GM12864 (cell line): ENCODE measurements around the gene MMP11.
A peak's percentile ranks its signal among the peaks of the same experiment; 100 is the strongest.
"Not testable (repeated sequence)": the region's sequence is repeated elsewhere in the genome, so short reads cannot be mapped to it uniquely, and the experiment has no call there.

ENCODE experiments used
- DNase-seq: peaks from one replicate; pipeline ENCODE4 v3.0.0-alpha.2; 2011; ENCODE audit warnings: low read depth
- H3K4me3 ChIP-seq: 2 replicates; pipeline ENCODE4 v1.5.1; 2011; ENCODE audit warnings: mild to moderate bottlenecking, low read depth, low read length, control low read depth
- TF ChIP-seq, protein P1 (sequence below): IDR thresholded peaks from 2 replicates; pipeline ENCODE4 v1.5.1; 2011; ENCODE audit warnings: low read depth, mild to moderate bottlenecking, moderate library complexity, low read length, control low read depth, inconsistent platforms; ENCODE audit errors: missing control alignments

Gene MMP11, protein sequence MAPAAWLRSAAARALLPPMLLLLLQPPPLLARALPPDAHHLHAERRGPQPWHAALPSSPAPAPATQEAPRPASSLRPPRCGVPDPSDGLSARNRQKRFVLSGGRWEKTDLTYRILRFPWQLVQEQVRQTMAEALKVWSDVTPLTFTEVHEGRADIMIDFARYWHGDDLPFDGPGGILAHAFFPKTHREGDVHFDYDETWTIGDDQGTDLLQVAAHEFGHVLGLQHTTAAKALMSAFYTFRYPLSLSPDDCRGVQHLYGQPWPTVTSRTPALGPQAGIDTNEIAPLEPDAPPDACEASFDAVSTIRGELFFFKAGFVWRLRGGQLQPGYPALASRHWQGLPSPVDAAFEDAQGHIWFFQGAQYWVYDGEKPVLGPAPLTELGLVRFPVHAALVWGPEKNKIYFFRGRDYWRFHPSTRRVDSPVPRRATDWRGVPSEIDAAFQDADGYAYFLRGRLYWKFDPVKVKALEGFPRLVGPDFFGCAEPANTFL

DNA sequence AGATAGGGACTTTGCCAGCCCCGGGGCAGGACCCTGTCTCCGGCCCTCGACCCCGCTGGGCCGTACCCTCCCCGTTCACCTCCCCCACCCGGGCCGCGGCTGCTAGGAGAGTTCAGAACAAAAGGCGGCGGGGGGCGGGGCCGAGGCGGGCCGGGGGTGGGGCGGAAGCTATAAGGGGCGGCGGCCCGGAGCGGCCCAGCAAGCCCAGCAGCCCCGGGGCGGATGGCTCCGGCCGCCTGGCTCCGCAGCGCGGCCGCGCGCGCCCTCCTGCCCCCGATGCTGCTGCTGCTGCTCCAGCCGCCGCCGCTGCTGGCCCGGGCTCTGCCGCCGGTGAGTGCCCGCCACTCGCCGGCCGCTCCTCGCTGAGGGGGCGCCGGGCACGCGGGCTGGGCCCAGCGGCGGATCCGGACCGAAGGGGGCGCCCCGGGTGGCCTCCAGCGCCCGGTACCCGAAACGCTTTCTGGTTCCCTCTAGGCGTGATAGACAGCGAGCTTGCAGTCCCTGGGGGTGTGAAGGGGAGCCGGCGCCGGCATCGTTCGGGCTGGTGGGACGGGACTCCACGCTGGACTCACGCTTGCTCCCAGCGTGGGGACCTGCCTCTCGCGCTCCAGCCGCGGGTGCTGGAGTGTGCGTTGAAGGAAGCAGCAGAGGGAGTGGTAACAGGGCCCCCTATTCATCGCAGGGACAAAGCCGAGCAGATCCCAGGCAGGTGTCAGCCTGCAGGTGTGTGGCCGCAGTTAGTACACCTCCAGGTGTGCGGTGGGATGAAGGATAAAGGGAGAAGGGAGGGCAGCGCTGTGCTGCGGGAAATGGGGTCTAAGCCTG is at the start of gene MMP11:
TSS of gene MMP11 (plus strand) at position 201 of the 825 bp plus-strand sequence. CDS start at position 223, 22 bp downstream.
- DNase-seq = no peak
- TF ChIP-seq, protein P1, sequence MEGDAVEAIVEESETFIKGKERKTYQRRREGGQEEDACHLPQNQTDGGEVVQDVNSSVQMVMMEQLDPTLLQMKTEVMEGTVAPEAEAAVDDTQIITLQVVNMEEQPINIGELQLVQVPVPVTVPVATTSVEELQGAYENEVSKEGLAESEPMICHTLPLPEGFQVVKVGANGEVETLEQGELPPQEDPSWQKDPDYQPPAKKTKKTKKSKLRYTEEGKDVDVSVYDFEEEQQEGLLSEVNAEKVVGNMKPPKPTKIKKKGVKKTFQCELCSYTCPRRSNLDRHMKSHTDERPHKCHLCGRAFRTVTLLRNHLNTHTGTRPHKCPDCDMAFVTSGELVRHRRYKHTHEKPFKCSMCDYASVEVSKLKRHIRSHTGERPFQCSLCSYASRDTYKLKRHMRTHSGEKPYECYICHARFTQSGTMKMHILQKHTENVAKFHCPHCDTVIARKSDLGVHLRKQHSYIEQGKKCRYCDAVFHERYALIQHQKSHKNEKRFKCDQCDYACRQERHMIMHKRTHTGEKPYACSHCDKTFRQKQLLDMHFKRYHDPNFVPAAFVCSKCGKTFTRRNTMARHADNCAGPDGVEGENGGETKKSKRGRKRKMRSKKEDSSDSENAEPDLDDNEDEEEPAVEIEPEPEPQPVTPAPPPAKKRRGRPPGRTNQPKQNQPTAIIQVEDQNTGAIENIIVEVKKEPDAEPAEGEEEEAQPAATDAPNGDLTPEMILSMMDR = no peak
- peak within 1 kb of the TSS; percentile 31 for H3K4me3 ChIP-seq

DNA sequence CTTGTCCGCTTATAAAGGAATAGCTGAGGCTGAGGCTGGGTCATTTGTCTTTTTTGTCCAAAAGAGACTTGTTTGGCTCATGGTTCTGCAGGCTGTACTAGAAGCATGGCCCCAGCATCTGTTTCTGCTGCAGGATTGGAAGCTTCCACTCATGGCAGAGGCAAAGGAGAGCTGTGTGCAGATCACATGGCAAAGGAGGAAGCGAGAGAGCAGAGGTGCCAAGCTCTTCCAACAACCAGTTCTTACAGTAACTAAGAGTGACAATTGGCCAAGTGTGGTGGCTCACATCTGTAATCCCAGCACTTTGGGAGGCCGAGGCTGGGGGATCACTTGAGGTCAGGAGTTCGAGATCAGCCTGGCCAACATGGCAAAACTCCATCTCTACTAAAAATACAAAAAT is 44.5 kb upstream of the MMP11 start:
- not testable (repeated sequence) for DNase-seq, H3K4me3 ChIP-seq

DNA sequence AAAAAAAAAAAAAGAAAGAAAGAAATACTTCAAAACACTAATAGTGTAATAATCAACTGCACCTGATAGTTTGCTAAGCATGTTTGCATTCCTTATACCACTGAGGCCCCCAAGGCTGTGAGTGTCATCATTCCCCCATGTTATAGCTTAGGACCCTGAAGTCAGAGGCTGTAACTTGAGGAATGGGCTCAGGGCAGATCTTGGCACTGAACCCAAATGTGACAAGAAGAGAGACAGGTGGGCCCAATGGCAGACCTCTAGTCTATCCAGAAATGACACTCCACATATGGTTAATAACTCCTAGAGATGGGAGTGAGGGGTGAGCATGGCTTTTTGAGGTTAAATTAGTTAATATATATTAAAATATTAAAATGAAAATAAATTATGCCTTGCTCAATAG is 35.0 kb upstream of the MMP11 start:
- H3K4me3 ChIP-seq = no peak overlapping the region
- TF ChIP-seq, protein P1 = no peak
- DNase-seq = no peak

DNA sequence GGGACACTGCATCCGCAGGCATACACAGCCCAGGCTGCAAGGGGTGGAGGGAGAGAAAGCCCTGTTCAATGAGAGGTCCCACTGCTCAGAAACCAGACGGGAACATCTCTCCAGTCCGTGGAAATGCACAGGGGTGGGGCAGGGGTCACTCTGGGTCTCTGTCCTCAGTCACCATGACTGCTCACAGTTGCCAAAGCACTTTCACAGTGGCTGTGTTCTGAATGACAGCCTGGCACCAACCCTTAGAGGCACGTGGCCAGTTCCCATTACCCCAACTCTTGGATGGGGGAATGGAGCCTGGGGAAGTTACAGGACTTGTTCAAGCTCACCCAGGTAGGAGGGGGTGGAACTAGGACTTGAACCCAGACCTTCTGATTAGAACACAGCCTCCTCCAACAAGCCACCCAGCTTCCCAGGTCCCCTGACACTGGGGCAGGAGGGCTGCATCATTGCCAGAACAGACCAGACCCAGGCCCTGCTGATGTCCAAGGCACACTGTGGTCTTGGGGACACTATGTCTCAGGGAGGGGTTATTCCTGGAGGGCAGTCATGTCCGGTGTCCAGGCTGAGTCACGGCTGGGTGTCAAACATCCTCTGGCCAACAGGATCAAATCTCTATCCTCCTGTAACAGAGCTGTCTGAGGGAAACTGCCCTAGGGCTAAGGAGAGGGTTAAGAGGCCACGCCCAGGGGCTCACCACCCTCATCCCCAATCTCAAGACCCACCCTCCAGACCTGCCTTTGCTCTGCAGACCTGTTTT is 30.0 kb upstream of the MMP11 start:
- H3K4me3 ChIP-seq = no peak overlapping the region
- TF ChIP-seq, protein P1 = no peak
- no peak for DNase-seq

DNA sequence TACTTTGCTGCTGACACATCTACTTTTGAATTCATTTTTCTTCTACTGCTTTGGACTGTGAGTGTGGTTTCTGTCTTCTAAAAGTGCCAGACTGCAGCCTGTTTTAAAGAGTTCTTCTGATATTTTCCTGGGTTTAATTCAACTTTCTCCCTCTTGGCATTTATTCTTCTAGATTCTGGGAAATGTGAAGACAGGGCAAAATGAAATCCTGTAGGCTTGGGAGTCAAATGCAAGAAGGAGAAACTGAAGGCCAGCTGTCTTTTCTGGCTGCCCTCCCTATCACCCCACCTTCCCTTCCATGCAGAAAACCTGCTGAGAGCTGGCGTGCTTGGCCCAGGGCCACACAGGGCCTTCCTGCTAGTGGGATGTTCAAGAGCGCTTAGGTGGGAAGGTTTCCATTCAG is 29.3 kb upstream of the MMP11 start:
- no peak overlapping the region for H3K4me3 ChIP-seq
- DNase-seq = no peak
- TF ChIP-seq, protein P1 = no peak

DNA sequence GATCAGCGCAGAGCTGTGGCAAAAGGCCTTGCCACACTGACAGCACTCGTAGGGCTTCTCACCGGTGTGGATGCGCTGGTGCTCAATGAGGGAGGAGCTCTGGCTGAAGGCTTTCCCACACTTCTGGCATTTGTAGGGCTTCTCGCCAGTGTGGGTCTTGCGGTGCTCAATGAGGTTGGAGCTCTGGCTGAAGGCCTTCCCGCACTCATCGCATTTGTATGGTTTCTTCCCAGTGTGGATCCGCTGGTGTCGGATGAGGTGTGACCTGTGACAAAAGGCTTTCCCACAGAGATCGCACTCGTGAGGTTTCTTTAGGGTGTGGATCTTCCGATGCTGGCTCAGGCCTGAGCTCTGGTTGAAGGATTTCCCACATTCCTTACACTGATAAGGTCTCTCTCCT is 28.6 kb upstream of the MMP11 start:
- no peak for DNase-seq
- TF ChIP-seq, protein P1 = no peak
- H3K4me3 ChIP-seq = no peak overlapping the region

DNA sequence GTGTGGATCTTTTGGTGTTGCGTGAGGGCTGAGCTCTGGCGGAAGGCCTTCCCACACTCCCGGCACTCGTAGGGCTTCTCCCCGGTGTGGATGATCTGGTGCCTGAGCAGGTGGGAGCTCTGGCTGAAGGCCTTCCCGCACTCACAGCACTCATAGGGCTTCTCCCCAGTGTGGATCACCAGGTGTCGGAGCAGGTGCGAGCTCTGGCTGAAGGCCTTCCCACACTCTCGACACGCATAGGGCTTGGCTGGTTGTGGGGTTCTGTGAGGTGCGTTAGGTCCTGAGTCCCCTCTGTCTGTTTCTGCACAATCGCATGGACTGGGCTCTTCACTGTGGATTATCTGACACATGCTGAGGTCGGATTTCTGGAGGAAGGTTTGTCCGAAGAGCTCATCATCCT is 28.2 kb upstream of the MMP11 start:
- no peak overlapping the region for H3K4me3 ChIP-seq
- TF ChIP-seq, protein P1 = no peak
- no peak for DNase-seq
